PC-3 (cell line): ENCODE measurements around the gene DMC1. TPM values are rescaled to one million over a fixed set of nuclear protein-coding genes. Genes with fewer than 3 reads are reported as not detected.

Source experiments
- ATAC-seq: fragments of 200-7000 bp; cut with Tn5 transposase; 2 replicates; pipeline ENCODE4 v1.9.1; 2020; ENCODE audit warnings: mild to moderate bottlenecking, moderate library complexity
- BruUV-seq: library from RNA; stranded (reverse); fragments of 400-500 nt; replicated peaks from 2 replicates; lab custom pipeline; 2021; lab: Mats Ljungman, UMichigan
- CTCF ChIA-PET: fragments of 300-600 bp; sonication (Branson Sonifier 250); formaldehyde crosslinking; loops from one replicate; lab custom pipeline; 2022; ENCODE audit warnings: antibody characterized with exemption; lab: Charles Lee
- POLR2A ChIA-PET: fragments of 300-600 bp; sonication (Branson Sonifier 250); formaldehyde crosslinking; loops from one replicate; lab custom pipeline; 2022; ENCODE audit warnings: antibody characterized with exemption; ENCODE audit not compliant: unreplicated experiment; lab: Charles Lee
- DNase-seq: peaks from one replicate; pipeline ENCODE4 v3.0.0-alpha.2; 2015
- H2AFZ ChIP-seq: fragments of 300-600 bp; sonication (generic); 2 replicates; pipeline ENCODE4 v1.6.0; 2016; ENCODE audit warnings: antibody characterized with exemption, low read length
- H3F3A ChIP-seq: fragments of 300-600 bp; sonication (generic); one replicate; pipeline ENCODE4 v1.6.0; 2017; ENCODE audit warnings: antibody characterized with exemption, low read length, control low read depth, mild to moderate bottlenecking; ENCODE audit not compliant: unreplicated experiment
- H3K27ac ChIP-seq: fragments of 300-600 bp; sonication (generic); 2 replicates; pipeline ENCODE4 v1.5.1; 2016; ENCODE audit warnings: mild to moderate bottlenecking, low read length
- H3K27me3 ChIP-seq: fragments of 300-600 bp; sonication (generic); 2 replicates; pipeline ENCODE4 v1.6.1; 2016; ENCODE audit warnings: low read length, mixed read lengths
- H3K36me3 ChIP-seq: fragments of 300-600 bp; sonication (generic); 2 replicates; pipeline ENCODE4 v1.6.1; 2016; ENCODE audit warnings: low read depth, mixed run types, low read length, mixed read lengths
- H3K4me1 ChIP-seq: fragments of 300-600 bp; sonication (generic); 2 replicates; pipeline ENCODE4 v1.5.1; 2016; ENCODE audit warnings: low read length; ENCODE audit not compliant: insufficient read depth
- H3K4me2 ChIP-seq: fragments of 300-600 bp; sonication (generic); 2 replicates; pipeline ENCODE4 v1.6.0; 2016; ENCODE audit warnings: low read length
- H3K4me3 ChIP-seq: fragments of 300-600 bp; sonication (generic); 2 replicates; pipeline ENCODE4 v1.5.1; 2016; ENCODE audit warnings: mild to moderate bottlenecking, low read length, mixed read lengths
- H3K79me2 ChIP-seq: fragments of 300-600 bp; sonication (generic); 2 replicates; pipeline ENCODE4 v1.6.1; 2017; ENCODE audit warnings: low read length, mixed read lengths
- H3K9ac ChIP-seq: fragments of 300-600 bp; sonication (generic); 2 replicates; pipeline ENCODE4 v1.6.0; 2016; ENCODE audit warnings: mild to moderate bottlenecking, low read length
- H3K9me2 ChIP-seq: fragments of 300-600 bp; sonication (generic); replicated peaks from 2 replicates; pipeline ENCODE4 v1.6.1; 2016; ENCODE audit warnings: mixed run types, low read length, mixed read lengths
- H3K9me3 ChIP-seq: fragments of 300-600 bp; sonication (generic); 2 replicates; pipeline ENCODE4 v1.6.1; 2016; ENCODE audit warnings: low read length, mixed read lengths
- H4K20me1 ChIP-seq: fragments of 300-600 bp; sonication (generic); 2 replicates; pipeline ENCODE4 v1.6.1; 2016; ENCODE audit warnings: low read length, mixed read lengths
- EZH2 ChIP-seq: fragments of 300-600 bp; sonication (generic); IDR thresholded peaks from one replicate; pipeline ENCODE4 v1.6.1; 2017; ENCODE audit warnings: antibody characterized with exemption, mild to moderate bottlenecking, low read length; ENCODE audit not compliant: unreplicated experiment
- EZH2phosphoT487 ChIP-seq: fragments of 300-600 bp; sonication (generic); IDR thresholded peaks from 2 replicates; pipeline ENCODE4 v1.6.1; 2018; ENCODE audit warnings: mild to moderate bottlenecking, antibody characterized with exemption, low read length, borderline replicate concordance
- intact Hi-C: fragments of 100-400 bp; cut with micrococcal nuclease; formaldehyde crosslinking; loops from 2 replicates; pipeline ENCODE4 v1.9.0; 2023
- total RNA-seq: library from RNA; depleted of rRNA; stranded (reverse); fragments of >200 nt; gene quantifications from 2 replicates; pipeline ENCODE4 v1.2.3, GENCODE V29; 2014
- TF ChIP-seq, protein P1 (sequence below): fragments of 300-600 bp; sonication (generic); conservative IDR thresholded peaks from 2 replicates; pipeline ENCODE4 v1.5.1; 2017; ENCODE audit warnings: antibody characterized with exemption, low read depth, mild to moderate bottlenecking, low read length

Gene DMC1
- total RNA-seq, 1 experiment from 2014 or later, result not detected

DNA sequence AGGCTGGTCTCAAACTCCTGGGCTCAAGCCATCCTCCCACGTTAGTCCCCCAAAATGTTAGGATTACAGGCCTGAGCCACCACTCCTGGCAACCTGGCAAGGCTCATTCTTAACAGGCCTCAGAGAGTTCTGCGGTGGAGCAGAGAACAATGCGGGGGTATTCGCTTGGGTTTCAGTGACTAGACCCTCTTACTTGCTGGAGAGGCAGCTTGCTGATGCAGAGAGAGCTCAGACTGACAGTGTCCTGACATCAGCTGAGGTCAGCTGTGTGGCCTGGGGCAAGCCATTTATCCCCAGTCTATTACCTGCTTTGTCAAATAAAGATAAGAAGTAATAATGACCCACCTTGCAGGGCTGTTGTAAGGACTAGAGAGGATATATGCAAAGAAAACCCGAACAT is 40.3 kb upstream of the DMC1 start:
- Histone ChIP-seq H3K9me3 (no peaks in the 10 kb centered on the region), H3K9me2 (no peaks in the 10 kb centered on the region), H3K36me3 (no peaks in the 10 kb centered on the region), H3K9ac (no peak overlapping the region), H3K27ac (no peak overlapping the region), H3F3A (no peaks in the 10 kb centered on the region), H3K4me2 (no peak overlapping the region), H3K4me3 (no peak overlapping the region), H4K20me1 (no peaks in the 10 kb centered on the region), H3K27me3 (no peaks in the 10 kb centered on the region), H3K79me2 (no peaks in the 10 kb centered on the region), H2AFZ (no peak overlapping the region), H3K4me1 (peaks cover 11% of the 10 kb centered on the region)
- DNase-seq, result no peak
- intact Hi-C loops, result no loop called here
- ATAC-seq, result no peak
- no TSS peak for BruUV-seq
- POLR2A ChIA-PET, result no interaction called here
- TF ChIP-seq, protein P1, sequence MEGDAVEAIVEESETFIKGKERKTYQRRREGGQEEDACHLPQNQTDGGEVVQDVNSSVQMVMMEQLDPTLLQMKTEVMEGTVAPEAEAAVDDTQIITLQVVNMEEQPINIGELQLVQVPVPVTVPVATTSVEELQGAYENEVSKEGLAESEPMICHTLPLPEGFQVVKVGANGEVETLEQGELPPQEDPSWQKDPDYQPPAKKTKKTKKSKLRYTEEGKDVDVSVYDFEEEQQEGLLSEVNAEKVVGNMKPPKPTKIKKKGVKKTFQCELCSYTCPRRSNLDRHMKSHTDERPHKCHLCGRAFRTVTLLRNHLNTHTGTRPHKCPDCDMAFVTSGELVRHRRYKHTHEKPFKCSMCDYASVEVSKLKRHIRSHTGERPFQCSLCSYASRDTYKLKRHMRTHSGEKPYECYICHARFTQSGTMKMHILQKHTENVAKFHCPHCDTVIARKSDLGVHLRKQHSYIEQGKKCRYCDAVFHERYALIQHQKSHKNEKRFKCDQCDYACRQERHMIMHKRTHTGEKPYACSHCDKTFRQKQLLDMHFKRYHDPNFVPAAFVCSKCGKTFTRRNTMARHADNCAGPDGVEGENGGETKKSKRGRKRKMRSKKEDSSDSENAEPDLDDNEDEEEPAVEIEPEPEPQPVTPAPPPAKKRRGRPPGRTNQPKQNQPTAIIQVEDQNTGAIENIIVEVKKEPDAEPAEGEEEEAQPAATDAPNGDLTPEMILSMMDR, result no peak
- TF ChIP-seq EZH2phosphoT487 (no peak), EZH2 (no peak)
- CTCF ChIA-PET, result no interaction called here

DNA sequence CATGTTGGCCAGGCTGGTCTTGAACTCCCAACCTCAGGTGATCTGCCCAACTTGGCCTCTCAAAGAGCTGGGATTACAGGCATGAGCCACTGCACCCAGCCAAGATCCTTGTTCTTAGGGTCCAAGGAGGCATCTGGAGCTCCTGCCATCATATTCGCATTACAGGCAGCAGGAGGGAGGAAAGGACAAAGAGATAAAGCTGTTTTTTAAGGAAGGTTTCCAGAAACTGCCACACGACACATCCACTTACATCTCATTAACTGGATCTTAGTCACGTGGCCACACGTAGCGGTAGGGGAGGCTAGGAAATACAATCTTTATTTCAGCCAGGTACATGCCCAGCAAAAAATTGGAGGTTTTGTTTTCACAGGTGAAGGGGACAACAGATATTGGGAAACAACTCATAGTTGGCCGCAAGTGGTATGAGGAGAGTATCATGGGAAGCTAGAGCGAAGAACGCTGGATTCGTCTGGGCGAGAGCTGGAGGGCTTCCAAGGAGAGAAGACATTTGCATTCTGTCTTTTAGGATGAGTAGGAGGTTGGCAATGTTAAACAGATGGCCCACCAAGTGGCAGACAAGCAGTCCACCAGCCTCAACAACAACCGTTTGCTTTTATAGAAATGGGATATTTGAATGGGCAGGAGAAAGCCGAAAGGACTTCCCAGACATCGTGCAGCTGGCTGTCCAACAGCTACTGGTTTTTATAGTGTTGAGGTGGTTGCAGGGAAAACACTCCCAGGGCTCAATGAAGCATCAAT is 39.2 kb upstream of the DMC1 start:
- no peak for DNase-seq
- intact Hi-C loops, result no loop called here
- CTCF ChIA-PET, result no interaction called here

DNA sequence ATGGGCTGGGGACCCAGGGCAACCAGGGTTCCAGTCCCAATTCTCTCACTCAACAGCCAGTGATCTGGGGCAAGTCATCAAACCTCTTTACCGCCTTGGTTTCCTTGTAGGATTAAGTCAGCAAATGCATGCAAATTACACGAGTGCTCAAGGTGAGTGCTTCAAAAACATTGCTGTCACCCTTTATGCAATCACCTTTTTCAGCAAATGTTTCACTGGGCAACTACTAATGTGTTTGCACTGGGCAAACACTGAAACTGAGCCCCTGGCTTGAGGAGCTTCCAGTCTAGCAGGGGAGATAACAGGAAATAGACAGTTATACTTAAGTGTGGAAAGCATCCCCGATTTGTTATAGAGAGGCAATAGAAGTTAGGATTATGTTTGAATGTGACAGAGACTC is 37.7 kb upstream of the DMC1 start:
- no peaks in the 10 kb centered on the region for H3K27me3 ChIP-seq
- no peak overlapping the region for H2AFZ ChIP-seq
- no peak overlapping the region for H3K4me2 ChIP-seq
- H3K27ac ChIP-seq, result no peak overlapping the region
- no TSS peak for BruUV-seq
- no peak for TF ChIP-seq EZH2phosphoT487
- TF ChIP-seq, protein P1, result no peak
- TF ChIP-seq EZH2, result no peak
- intact Hi-C loops, result no loop called here
- ChIA-PET CTCF (no interaction called here), POLR2A (no interaction called here)
- no peaks in the 10 kb centered on the region for H4K20me1 ChIP-seq
- H3K4me3 ChIP-seq, result no peak overlapping the region
- no peaks in the 10 kb centered on the region for H3F3A ChIP-seq
- no peak for DNase-seq
- H3K36me3 ChIP-seq, result no peaks in the 10 kb centered on the region
- H3K9ac ChIP-seq, result no peak overlapping the region
- no peak for ATAC-seq
- no peaks in the 10 kb centered on the region for H3K9me2 ChIP-seq
- H3K9me3 ChIP-seq, result no peaks in the 10 kb centered on the region
- H3K4me1 ChIP-seq, result peaks cover 11% of the 10 kb centered on the region
- H3K79me2 ChIP-seq, result no peaks in the 10 kb centered on the region

More for the DNA sequence above, 39.2 kb upstream of the DMC1 start:
- H3F3A ChIP-seq, result no peaks in the 10 kb centered on the region
- H3K27ac ChIP-seq, result no peak overlapping the region
- H3K4me1 ChIP-seq, result peaks cover 11% of the 10 kb centered on the region
- ATAC-seq, result no peak
- BruUV-seq, result no TSS peak
- no peak overlapping the region for H3K9ac ChIP-seq
- no peak overlapping the region for H3K4me3 ChIP-seq
- H3K36me3 ChIP-seq, result no peaks in the 10 kb centered on the region
- H3K4me2 ChIP-seq, result no peak overlapping the region
- TF ChIP-seq EZH2phosphoT487, result no peak
- TF ChIP-seq EZH2, result no peak
- TF ChIP-seq, protein P1, result no peak
- no peaks in the 10 kb centered on the region for H3K27me3 ChIP-seq
- no peaks in the 10 kb centered on the region for H3K9me2 ChIP-seq
- H3K79me2 ChIP-seq, result no peaks in the 10 kb centered on the region
- POLR2A ChIA-PET, result no interaction called here
- H4K20me1 ChIP-seq, result no peaks in the 10 kb centered on the region
- H3K9me3 ChIP-seq, result no peaks in the 10 kb centered on the region
- no peak overlapping the region for H2AFZ ChIP-seq
